Glutamatergic neuron (in vitro differentiated cells): Measurements from ENCODE around the gene FUBP3. TPM values are rescaled to one million over a fixed set of nuclear protein-coding genes. Genes with fewer than 3 reads are reported as not detected.

ENCODE experiments used
- DNase-seq: peaks from one replicate; pipeline ENCODE4 v3.0.0; 2022
- H3K27ac Mint-ChIP-seq: one replicate; pipeline ENCODE4 v1.8.0; 2020; ENCODE audit warnings: mild to moderate bottlenecking, mixed read lengths, inconsistent platforms; ENCODE audit not compliant: unreplicated experiment
- H3K27me3 Mint-ChIP-seq: one replicate; pipeline ENCODE4 v1.8.0; 2020; ENCODE audit warnings: mild to moderate bottlenecking, moderate library complexity, mixed read lengths, inconsistent platforms; ENCODE audit not compliant: unreplicated experiment
- H3K36me3 Mint-ChIP-seq: one replicate; pipeline ENCODE4 v1.8.0; 2020; ENCODE audit warnings: mild to moderate bottlenecking, mixed read lengths, inconsistent platforms; ENCODE audit not compliant: unreplicated experiment
- H3K4me1 Mint-ChIP-seq: one replicate; pipeline ENCODE4 v1.8.0; 2020; ENCODE audit warnings: mild to moderate bottlenecking, low read depth, mixed read lengths, inconsistent platforms; ENCODE audit not compliant: unreplicated experiment
- H3K4me3 Mint-ChIP-seq: one replicate; pipeline ENCODE4 v1.8.0; 2020; ENCODE audit warnings: mild to moderate bottlenecking, mixed read lengths, inconsistent platforms; ENCODE audit not compliant: unreplicated experiment
- H3K9me3 Mint-ChIP-seq: one replicate; pipeline ENCODE4 v1.8.0; 2020; ENCODE audit warnings: mild to moderate bottlenecking, moderate library complexity, mixed read lengths, inconsistent platforms; ENCODE audit not compliant: unreplicated experiment
- total RNA-seq: library from RNA; stranded (reverse); fragmentation: NEBNext Ultra II Directional; extraction: Animal tissue kit (Norgen Biotek cat#: 25700); gene quantifications from one replicate; pipeline ENCODE4 v1.2.1, GENCODE V29; 2021; ENCODE audit not compliant: unreplicated experiment
- TF ChIP-seq, protein P1 (sequence below): fragments of 200-600 bp; sonication (generic); IDR thresholded peaks from one replicate; pipeline ENCODE4 v1.5.0; 2021; ENCODE audit not compliant: partially characterized antibody, unreplicated experiment

Gene FUBP3
- total RNA-seq, 1 donor from 2014 or later = 76.8 TPM

DNA sequence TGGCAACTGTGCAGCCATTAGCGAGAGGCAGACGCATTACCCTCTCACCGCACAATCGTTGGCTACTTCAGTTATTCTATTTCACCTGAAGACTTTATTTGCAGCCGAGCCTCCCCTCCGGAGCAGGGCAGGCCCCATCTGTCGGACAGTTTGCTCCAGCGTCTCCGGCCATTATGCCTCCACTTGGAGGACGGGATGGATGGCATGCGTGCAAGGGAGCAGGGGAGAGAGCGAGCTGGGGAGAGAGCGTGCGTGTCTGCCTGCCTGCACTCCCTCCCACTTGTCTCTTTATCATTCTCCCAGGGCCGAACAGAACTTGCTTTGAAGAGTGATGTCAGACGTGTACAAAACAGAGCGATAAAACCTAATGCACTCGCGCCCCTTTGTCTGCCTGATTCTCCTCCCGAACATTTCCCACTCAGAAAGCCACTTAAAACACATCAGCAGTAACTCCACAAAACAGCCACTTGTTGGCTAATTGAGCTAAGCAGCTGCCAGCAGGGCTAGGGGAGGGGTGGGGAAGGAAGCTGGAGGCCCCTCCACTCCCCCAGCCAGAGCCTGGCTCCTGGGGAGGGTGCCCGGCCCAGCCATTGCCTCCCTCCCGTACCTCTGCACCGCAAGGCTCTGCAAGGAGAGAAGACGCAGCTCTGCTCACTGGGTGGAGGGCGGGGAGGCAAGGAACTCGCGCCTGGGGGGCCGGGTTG, 43.4 kb upstream of the FUBP3 start:
- peak overlapping the region; percentile 64 for H3K27ac Mint-ChIP-seq
- DNase-seq = peak; percentile 49
- TF ChIP-seq, protein P1, sequence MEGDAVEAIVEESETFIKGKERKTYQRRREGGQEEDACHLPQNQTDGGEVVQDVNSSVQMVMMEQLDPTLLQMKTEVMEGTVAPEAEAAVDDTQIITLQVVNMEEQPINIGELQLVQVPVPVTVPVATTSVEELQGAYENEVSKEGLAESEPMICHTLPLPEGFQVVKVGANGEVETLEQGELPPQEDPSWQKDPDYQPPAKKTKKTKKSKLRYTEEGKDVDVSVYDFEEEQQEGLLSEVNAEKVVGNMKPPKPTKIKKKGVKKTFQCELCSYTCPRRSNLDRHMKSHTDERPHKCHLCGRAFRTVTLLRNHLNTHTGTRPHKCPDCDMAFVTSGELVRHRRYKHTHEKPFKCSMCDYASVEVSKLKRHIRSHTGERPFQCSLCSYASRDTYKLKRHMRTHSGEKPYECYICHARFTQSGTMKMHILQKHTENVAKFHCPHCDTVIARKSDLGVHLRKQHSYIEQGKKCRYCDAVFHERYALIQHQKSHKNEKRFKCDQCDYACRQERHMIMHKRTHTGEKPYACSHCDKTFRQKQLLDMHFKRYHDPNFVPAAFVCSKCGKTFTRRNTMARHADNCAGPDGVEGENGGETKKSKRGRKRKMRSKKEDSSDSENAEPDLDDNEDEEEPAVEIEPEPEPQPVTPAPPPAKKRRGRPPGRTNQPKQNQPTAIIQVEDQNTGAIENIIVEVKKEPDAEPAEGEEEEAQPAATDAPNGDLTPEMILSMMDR = no peak
- no peaks in the 10 kb centered on the region for H3K36me3 Mint-ChIP-seq
- peaks cover 3% of the 10 kb centered on the region for H3K27me3 Mint-ChIP-seq
- H3K4me3 Mint-ChIP-seq = peak overlapping the region; percentile 21
- H3K9me3 Mint-ChIP-seq = peaks cover 2% of the 10 kb centered on the region
- H3K4me1 Mint-ChIP-seq = peaks cover 24% of the 10 kb centered on the region

DNA sequence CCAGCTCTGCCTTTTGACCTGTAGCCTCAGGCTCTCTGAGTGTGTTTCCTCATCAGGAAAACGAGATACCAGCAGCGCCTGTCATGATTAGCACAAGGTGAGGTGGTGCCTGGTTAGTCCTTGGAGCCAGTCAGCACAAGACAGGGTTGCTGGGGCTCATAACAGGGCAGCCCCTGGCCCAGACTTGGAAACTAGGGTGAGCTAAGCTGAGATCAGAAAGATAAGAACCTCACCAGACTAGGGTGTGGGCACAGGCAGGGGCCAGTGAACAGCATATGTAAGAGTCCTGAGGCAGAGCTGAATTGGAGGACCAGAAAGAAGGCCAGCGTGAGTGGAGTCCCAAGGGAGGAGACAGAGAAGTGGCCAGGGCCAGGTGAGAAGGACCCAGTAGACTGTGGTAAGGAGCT, 42.7 kb upstream of the FUBP3 start:
- peaks cover 24% of the 10 kb centered on the region for H3K4me1 Mint-ChIP-seq
- no peaks in the 10 kb centered on the region for H3K36me3 Mint-ChIP-seq
- H3K27me3 Mint-ChIP-seq = peaks cover 3% of the 10 kb centered on the region
- no peak for DNase-seq
- no peak overlapping the region for H3K27ac Mint-ChIP-seq
- H3K9me3 Mint-ChIP-seq = peaks cover 2% of the 10 kb centered on the region
- no peak overlapping the region for H3K4me3 Mint-ChIP-seq
- TF ChIP-seq, protein P1 = no peak

DNA sequence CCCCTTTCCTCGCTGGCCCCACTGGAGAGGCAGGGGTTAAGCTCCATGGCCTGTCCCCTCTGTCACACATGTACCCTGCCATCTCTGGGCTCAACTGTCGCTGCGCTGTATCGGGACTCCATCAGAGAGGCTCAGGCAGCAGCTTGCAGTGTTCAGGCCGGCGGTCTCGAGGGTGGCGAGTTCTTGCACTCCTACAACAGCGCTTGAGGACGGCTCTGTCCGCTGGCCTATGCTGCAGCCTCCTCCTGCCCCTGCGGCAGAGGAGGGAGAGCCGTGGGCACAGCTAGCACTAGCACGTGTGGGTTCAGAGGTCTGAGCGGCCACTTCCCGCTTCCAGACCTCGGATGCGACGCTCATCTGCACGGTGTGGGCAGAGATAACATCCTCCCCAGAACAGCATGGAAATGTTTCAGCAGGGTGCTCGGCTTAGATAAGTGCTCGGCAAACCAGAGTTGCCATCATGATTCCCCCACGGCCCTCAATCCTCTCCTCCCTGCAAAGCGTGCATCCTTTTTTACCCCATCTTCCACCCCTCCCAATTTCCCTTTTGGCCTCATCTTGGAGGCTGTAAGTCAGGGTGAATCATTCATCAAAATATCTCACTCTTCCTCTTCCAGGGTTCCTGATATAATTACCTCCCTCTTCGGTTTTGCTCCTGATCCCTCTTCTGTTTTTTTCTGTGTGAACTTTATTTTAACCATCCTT, 41.9 kb upstream of the FUBP3 start:
- Mint-ChIP-seq H3K4me1 (peaks cover 23% of the 10 kb centered on the region), H3K27me3 (peaks cover 3% of the 10 kb centered on the region), H3K27ac (no peak overlapping the region), H3K9me3 (peaks cover 2% of the 10 kb centered on the region), H3K4me3 (no peak overlapping the region), H3K36me3 (no peaks in the 10 kb centered on the region)
- DNase-seq = no peak
- TF ChIP-seq, protein P1 = no peak

DNA sequence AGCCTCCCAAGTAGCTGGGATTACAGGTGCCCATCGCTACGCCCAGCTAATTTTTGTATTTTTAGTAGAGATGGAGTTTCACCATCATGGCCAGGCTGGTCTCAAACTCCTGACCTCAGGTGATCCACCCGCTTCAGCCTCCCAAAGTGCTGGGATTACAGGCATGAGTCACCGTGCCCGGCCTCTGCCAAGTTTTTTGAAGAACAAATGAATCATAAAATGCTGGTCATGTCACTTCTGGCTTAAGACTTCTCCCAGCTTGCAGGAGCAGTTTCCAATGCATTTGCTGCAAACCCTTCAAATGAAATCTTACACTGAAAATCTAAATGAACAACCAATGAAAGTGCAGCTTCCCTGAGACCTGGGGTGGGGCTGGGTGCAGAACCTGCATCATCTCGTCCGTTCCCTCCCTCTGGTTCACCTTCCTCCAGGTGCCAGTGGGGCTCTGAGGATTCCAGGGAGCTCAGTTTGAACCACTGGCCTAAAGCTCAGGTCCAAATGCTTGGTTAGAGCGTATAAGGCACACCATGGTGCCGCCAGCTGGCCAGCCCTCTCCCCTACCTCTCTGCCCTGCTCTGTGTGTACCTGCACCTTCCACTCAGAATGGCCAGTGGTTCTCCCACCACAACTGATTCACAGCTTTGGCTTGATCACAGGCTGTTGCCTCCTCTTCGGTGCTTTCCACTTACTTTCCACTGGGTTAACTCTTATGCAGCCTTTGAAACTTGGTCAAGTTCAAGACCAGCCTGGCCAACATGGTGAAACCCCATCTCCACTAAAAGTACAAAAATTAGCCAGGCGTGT, 39.8 kb upstream of the FUBP3 start:
- peaks cover 24% of the 10 kb centered on the region for H3K4me1 Mint-ChIP-seq
- no peaks in the 10 kb centered on the region for H3K36me3 Mint-ChIP-seq
- H3K27me3 Mint-ChIP-seq = peaks cover 3% of the 10 kb centered on the region
- TF ChIP-seq, protein P1 = no peak
- H3K9me3 Mint-ChIP-seq = peaks cover 2% of the 10 kb centered on the region
- no peak for DNase-seq
- no peak overlapping the region for H3K4me3 Mint-ChIP-seq
- H3K27ac Mint-ChIP-seq = no peak overlapping the region
